NCI-H524 (cell line): ENCODE results near the gene CCDC28B.

ENCODE experiments used
- DNase-seq, 2 experiments: peaks; one replicate each; lab custom pipeline; 2025; lab: John Stamatoyannopoulos, UW

Gene CCDC28B

DNA sequence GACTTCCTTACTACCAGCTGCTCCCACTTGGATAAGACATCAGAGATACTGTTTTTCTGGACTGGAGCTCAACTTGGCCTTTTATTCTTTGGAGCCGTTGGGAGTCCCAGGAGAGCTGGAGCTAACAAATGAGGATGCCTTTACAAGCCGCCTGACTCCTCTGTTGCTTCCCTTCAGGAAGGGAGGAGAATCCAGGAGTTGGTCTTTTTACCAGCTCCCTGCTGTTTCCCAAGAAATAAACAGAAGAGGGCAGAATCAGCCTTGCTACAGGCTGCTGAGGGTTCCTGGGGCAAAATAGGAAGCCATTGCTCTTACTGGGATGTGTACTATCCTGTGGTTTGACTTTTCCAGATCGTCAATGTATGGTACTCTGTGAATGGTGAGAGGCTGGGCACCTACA is 23.3 kb downstream of the CCDC28B start:
- DNase-seq = no peak

DNA sequence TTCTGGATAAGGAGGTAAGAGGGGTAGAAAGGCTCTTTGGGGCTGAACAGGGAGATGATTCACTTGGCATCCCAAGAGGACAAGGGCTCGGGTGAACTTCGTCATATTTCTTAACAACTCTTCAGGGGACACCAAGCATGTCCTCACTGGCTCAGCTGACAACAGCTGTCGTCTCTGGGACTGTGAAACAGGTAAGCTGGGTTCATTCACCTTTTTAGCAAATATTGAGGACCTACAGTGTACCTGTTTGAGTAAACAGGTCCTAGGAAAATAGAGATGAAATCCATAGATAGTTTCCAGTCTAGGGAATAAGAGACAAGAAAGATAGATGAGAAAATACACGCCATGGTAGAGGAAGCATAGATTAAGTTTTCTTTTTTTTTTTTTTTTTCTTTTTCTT is 23.9 kb downstream of the CCDC28B start:
- no peak for DNase-seq

DNA sequence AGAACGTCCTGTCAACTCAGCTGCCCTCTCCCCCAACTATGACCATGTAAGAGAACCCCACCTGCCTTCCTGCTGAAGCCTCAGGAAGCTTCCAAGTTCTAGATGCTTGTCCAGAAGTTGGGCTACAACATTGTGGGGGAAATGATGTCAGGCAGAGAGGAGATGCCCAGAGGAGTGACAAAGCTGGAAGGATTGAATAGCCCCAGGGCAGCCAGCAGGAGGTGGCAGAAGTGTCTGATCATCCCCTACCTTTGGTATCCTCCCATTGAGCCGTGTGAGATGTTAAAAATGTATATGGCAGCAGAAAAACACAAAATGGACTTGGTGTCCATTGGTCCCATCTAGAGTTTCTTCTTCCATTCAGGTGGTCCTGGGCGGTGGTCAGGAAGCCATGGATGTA is 28.4 kb downstream of the CCDC28B start:
- no peak for DNase-seq

DNA sequence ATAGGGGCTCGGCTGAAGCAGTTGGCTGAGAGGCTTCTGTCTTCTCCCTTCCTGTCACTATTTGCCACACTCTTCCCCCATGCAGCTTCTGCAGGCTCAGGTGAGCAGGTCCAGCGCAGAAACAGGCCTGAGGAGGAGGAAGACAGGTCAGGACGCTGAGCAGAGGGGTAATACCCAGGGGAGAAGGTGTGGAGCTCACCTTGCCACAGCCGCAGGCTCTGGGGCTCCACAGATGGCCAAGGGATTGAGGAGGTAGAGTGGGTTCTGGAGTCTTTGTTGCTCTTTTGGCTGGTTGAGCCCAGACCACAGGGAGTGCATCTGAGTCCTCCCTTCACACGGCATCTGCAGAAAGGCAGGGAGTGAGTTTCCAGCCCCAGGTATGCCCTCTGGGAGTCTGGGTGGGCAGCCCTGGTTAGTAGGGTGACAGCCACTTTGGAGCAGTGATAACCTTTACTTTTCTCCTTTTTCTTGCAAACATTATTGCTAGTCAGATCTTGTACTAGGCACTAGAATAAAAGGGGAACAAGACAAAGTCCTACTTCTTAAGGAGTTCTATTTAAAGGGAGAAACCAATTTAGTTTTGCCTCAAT is 31.5 kb downstream of the CCDC28B start:
- no peak for DNase-seq

DNA sequence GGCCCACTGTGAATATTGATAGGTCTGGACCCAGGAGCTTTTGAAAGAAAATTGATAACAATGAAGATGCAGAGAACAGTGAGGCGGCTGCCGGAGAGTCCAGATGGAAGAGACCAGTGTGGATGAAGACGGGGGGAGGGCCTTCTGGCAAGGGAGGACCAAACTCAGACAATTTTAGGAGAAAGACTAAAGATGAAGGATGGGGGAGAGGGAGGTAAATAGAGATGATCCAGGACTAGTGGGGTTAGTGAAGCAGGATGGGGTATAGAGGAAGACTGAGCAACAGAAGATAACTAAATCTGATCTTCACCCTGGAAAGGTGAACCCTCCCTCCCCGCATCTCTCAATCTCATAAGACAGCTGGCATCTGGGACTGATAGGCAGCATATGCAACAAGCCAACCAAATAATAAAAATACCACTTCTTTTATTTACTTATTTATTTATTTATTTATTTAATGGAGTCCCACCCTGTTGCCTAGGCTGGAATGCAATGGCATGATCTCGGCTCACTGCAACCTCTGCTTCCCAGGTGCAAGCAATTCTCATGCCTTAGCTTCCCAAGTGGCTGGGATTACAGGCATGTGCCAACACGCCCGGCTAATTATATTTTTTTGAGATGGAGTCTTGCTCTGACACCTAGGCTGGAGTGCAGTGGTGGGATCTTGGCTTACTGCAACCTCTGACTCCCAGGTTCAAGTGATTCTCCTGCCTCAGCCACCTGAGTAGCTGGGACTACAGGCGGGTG is 32.3 kb downstream of the CCDC28B start:
- peak in 1 of 2 experiments; percentile 15 for DNase-seq

DNA sequence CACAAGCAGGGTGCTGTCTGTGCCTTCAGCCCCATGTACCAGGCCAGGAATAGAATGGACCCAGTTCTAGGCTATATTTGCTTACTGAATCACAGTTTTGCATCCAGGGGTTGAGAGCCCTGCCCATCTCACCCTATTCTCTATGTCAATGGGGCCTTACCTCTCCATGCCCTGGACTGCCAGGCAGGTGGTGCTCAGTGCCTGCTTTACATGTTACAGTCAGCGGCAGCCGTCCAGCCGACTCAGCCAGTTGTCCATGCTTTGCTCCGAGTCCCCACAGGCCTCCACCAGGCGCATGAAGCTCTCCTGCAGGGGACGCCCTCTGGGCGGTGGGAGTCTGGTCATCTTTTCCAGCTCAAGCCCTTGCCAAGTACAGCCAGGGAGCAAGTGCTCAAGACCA is 34.4 kb downstream of the CCDC28B start:
- DNase-seq = no peak

DNA sequence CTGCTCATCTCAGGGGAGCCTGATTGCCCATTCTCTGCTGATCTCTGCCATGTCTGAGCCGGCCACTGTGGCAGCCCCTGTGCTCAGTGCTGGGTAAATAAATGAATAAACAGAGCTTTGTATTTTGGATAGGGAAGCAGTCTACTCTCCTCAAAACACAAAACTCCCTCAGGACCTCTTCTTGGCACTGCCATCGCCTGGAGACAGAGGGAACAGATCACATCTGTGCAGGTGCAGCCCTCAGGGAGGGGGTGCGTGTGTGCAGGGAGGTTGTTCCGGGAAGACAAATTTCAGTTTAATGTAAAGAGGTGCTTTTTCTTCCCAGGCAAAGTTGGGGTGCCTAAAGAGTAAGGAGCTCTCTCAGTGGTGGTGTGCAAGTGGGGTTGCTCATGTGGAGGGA is 38.9 kb downstream of the CCDC28B start:
- DNase-seq = no peak

DNA sequence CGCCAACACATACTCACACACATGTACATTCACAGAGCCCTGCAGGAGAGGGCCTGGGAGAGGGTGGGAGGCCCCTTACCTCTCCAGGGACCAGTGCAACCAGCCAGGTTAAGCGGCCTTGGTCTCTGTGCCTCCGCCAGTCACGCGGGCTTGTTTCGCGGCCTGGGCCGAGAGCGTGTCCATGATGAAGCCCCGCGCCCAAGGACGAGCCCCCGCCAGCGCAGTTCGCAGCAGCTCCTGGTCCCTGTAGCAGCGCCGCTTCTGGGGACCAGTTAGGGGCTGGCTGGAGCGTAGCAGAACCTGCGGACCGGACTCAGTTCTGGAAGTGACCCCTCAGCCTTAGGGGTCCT is 39.4 kb downstream of the CCDC28B start:
- DNase-seq = no peak

DNA sequence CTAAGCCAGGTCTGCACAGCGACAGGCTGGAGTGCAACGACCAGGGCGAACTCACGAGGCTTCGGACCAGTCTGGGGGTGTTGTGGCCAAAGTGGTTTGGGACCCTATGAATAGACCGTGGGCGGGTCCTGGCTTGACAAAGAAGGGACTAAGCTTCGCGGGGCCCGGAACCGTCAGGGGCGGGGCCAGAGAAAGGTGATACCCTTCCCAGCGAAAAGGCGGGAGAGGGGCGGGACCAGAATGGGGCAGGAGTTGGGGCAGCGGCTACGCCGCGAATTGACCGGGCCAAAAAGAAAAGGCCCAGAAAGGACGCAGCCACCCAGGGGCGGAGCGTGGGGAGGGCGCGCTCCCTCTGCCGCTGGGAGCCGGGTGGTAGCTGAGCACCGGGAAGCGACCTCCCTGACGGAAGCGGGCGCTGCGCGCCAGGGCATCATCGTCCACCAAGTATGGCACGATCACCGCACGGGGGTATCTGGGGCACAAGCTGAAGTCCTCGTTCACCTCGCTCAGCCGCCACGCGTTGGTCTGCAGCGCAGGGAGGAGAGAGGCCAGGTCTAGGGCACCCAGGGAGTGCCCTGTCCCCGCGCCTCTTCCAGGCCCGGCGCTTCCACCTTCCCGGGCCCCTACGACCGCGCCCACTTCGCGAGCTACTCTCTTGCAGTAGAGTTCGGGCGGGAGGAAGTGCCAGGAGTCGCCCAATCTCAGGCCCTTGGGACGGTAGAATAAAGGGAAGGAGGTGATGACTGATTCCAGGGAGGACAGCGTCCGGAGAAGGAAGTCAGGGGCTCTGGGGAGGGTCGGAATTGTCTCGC is 40.0 kb downstream of the CCDC28B start:
- peak in 1 of 2 experiments; percentile 68 for DNase-seq

DNA sequence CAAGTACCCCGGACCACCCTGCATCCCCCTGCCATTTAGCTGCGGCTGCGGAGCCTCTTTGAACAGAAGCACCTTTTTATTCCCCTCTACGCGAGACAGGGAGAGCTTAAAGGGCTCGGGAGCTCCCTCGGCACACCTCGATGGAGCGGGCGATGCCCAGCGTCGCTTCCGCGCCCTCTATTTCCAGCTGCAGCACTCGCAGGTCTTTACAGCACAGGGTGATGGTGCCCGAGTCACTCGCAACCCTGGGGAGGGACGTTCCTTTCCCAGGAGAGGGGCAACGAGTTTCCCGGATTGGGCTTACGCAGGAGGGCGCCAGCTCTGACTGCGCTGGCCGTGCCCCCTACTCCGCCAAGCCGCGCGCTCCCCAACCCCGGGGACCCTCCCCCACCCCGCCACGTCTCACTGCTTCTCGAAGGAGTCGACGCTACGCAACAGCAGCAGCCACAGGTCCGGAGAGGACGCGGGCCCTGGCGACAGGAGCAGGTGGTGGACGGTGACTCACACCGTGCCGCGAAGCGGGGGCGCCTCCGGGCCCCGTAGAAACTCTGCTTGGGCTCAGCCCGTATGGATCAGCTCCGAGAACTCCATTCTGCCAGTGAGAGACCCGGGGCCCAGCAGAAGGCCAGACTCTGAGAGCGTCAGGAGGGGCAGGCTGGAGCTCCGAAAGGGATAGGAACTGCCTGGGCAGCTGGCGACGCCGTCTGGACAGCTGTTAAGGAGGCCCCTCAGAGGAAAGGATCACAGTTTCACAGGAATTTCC is 40.8 kb downstream of the CCDC28B start:
- DNase-seq = peak; percentile 78 to 85

DNA sequence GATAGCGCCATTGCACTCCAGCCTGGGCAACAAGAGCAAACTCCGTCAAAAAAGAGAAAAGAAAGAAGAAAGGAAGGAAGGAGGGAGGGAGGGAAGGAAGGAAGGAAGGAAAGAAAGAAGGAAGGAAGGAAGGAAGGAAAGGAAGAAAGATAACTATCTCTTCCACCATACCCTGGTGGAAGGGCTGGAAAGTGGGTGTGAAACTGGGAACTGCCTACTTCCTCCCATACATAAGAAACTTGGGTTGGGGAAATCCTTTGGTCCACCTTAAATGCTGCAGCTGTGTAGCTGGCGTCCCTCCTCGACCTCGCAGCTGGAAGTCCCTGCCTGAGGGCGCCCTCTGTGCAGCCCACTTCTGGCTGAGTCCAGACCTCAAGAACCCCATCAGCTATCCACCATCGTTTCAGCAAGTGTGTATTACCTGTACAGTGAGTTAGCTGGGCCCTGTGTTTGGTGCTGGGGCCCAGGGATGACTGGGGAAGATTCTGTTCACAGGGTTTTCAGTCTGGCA is 42.0 kb downstream of the CCDC28B start:
- peak in 1 of 2 experiments; percentile 16 for DNase-seq

DNA sequence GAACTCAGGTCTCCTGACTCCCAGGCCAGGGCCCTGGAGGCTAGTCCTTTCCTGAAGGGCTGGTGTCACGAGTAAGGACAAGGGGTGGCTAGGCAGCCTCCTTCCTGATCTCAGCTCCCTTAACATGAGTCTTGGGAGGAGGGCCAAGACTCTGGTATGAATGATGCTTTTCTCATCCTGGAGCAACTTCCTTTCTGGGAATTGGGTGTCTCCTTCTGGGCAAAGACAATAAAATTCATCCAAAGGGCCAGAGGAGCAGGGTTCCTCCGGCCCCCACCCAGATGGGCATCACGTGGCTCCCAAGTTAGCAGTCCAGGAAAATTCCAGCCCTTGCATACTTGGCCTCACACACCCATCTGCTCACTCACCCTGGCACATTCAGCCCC is 46.5 kb downstream of the CCDC28B start, which contains the start of gene FAM167B:
FAM167B (plus strand) TSS at position 335 of the 386 bp plus-strand sequence. CDS start 200 bp downstream, outside the sequence.
- no peak for DNase-seq

DNA sequence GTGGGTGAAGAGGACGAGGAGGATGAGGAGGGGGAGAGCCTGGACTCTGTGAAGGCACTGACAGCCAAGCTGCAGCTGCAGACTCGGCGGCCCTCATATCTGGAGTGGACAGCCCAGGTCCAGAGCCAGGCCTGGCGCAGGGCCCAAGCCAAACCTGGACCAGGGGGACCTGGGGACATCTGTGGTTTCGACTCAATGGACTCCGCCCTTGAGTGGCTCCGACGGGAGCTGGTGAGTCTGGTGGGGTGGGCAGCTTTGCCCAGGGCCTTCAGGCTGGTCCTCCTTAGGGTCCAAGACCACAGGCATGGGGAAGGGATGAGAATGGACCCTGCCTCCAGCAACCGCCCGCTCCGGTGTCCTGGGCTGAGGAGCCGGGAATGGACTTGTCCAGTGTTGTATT is 47.1 kb downstream of the CCDC28B start:
- DNase-seq = no peak

DNA sequence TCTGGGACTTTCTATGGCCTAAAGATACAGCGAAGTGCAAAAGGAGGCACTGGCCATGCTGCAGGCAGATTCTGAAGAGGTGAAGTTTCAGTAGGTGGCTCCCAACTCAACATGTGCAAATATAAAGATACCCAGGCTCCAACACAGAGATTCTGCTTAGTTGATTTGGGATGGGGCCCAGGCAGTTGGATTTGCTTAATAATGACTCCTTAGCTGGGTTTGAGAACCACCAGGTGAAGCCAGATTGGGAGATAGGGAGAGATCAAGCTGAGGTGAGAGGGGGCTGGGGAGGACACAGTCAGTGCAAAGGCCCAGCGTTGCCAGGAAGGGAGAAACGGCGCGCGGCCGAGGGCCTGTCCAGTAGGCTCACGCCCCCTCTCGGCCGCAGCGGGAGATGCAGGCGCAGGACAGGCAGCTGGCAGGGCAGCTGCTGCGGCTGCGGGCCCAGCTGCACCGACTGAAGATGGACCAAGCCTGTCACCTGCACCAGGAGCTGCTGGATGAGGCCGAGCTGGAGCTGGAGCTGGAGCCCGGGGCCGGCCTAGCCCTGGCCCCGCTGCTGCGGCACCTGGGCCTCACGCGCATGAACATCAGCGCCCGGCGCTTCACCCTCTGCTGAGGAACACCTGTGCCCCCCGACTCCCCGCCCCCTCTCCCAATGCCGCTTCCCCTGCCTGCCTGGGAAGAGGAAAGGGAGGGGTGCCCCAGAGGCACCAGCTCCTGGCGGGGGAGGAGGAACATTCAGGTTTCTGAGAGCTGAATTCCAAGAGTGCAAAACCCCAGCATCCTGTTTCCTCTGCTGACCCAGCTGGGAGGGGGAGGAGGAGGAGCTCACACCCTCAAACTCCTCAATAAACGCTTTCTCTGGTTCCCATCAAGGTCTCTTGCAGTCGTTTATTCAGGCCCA is 47.8 kb downstream of the CCDC28B start:
- DNase-seq = peak; percentile 13 to 84

DNA sequence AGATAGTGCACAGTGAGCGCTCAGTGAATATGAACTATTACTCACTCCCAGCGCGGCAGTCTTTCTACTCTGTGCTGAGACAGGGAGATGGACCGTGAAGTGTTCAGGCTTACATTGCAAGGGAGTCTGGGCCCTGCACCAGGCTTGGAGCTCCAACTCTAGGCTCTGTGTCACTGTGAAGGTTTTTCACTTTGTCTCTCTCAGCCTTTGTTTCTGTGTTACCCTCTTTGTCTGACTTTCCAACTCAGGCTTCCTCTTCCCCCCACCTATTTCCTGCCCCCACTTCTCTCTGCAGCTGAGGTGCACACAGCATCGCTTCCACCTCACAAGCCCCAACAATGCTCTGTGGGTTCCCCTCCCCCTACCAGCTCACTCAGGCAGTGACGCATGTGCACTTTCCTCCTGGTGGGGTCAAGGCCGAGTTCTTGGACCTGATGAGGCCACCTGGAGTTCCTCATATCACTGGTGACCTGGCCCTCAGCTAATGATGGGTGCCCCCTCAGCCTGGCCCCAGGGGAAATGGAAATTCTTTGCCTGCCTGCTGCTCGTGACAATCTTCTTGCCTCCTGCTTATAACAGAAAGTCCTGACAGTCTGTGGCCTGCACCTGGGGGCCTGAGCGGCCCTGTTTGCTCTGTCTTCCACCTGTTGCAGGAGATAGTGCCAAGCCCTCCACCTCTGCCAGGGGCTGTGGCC is 49.6 kb downstream of the CCDC28B start:
- no peak for DNase-seq

DNA sequence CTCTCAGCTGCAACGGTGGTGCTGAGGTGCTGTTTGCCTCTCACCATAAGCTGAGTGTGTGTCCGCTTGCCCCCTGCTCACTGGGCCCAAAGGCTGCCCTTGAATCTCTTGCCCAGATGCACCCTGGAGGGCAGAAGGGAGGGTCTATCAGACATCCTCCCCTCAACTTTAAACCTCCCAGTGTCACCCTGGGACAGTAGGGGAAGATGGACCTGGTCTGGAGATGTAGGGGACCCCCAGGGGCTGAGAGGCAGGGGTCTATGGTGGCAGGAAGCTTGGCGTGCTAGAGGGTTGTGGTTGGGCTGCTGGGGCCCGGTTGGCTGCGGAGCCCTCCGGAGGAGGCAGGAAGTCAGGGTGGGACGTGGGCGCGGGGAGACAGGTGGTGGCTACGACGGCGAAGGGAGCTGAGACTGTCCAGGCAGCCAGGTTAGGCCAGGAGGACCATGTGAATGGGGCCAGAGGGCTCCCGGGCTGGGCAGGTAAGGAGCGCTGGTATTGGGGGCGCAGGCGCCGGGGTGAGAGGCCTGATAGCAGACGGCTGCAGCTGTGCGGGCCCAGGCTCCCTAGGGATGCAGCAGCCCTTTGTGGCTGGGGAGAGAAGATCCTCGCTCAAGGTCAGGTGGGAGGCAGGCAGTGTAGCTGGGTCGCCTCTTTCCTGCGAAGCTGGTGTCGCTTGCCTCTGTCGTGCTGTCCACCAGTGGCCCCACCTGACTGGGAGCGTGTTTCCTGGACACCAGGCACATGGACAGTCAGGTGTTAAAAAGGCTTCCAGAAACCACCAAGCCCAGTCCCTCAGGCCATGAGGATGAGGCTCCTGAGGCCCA is 50.7 kb downstream of the CCDC28B start, which contains the start of gene LCK:
LCK (plus strand) TSS at position 373 of the 824 bp plus-strand sequence. CDS start 23,065 bp downstream, outside the sequence.
- DNase-seq = no peak
